ELF-1 (cell line): ENCODE results near the gene PRXL2C.
"Not testable (repeated sequence)": the region's sequence is repeated elsewhere in the genome, so short reads cannot be mapped to it uniquely, and the experiment has no call there.

Experiments
- DNase-seq: peaks from one replicate; pipeline ENCODE4 v3.0.0-alpha.2; 2016; ENCODE audit warnings: low read depth, low spot score

Gene PRXL2C

DNA sequence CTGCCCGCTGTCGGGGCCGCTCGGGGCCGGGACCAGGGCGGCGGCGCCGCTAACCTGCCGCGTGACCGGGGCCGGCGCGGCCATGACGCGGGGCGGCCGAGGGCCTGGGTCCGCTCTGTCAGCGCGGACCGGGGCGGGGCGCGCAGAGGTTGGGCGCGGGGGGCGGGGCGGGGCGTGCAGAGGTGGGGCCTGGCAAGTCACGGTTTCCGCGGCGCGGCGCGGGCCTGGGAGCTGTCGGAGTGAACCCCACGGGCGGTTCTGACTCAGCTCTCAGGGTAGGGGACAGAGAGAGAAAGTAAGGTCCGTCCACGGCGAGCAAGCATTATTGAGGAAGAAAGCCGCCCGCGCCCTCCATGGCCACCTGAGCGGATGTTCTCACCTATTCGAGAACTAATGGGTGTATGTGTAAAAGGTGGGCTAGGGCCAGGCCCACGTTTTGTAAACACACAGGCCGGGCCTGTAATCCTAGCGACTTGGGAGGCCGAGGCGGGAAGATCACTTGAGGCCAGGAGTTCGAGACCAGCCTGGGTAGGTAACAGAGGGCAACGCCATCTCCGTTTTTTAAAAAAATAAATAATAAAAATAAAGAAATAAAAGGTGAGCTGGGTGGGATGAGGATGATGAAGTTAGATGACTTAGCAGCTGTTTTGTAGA, at the start of gene PRXL2C:
PRXL2C (minus strand) TSS at position 120 of the 654 bp plus-strand sequence; CDS start at position 84, 36 bp downstream.
- DNase-seq: peak; percentile 52

DNA sequence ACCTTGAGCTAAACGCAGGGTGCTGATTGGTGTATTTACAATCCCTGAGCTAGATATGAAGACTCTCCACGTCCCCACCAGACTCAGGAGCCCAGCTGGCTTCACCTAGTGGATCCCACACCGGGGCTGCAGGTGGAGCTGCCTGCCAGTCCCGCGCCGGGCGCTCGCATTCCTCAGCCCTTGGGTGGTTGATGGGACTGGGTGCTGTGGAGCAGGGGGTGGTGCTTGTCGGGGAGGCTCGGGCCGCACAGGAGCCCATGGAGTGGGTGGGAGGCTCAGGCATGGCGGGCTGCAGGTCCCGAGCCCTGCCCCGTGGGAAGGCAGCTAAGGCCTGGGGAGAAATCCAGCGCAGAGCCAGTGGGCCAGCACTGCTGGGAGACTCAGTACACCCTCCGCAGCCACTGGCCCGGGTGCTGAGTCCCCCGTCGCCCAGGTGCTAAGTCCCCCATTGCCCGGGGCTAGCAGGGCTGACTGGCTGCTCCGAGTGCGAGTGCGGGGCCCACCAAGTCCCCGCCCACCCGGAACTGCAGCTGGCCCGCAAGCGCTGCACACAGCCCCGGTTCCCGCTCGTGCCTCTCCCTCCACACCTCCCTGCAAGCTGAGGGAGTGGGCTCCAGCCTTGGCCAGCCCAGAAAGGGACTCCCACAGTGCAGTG, 45.7 kb upstream of the PRXL2C start:
- DNase-seq: not testable (repeated sequence)

DNA sequence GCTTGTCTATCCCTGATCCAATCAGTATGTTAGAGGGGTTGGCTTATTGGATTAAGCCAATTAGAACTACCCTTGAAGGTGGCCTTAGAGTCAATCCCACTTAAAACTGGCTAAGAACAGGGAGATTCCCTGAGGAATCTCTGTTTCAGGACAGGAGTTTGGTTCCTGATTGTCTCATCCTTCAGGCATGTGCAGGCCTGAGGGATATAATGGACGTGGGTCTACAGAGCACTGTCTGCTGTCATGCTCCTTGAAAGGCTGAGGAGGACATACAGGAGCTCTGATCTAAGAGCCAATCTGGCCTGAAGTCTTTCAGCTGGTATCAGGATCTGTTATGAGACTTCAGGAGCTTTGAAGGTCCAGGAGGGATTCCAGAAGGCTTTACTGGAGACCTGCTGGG, 36.2 kb upstream of the PRXL2C start:
- DNase-seq: peak; percentile 19

DNA sequence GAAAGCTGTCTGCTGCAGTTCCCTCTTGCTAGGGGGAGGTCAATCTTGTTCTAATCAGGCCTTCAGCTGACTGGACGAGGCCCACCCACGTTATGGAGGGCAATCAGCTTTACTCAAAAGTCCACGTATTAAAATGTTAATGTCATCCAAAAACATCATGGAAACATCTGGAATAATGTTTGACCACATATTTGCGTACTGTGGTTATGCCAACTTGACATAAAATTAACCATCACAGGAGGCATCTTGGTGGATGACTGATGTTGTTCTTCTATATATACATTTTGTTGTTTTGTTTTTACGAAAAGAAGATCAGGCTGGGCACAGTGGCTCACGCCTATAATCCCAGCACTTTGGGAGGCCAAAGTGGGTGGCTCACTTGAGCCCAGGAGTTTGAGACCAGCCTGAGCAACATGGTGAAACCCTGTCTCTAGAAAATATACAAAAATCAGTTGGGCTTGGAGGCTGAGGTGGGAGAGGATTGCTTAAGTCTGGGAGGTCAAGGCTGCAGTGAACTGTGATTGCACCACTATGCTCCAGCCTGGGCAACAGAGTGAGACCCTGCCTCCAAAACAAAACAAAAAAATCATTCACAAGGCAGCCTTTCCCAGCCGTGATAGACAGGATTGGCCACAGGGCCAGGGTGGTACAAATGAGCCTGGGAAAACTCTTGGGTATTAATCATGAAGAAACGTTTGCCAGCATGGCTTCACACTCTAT, 33.8 kb upstream of the PRXL2C start:
- no peak for DNase-seq

DNA sequence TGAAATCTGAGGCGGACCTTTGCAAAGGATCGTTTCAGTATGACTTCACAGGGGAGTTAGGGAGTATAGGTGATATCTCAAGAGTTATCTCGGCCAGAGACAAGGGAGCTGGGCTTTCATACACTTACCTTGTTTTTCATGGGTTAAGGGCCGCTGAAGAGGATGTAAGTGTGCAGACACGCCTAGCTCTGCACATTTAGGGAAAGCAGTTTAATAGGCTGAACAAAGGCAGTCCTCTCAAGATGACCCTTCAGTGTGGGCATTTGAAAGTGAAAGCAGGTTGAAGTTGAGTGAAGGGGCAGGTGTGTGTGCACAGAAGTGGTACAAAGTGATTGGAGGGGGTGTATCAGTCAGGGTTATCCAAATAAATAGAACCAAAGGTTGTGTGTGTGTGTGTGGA, 33.1 kb upstream of the PRXL2C start:
- no peak for DNase-seq

DNA sequence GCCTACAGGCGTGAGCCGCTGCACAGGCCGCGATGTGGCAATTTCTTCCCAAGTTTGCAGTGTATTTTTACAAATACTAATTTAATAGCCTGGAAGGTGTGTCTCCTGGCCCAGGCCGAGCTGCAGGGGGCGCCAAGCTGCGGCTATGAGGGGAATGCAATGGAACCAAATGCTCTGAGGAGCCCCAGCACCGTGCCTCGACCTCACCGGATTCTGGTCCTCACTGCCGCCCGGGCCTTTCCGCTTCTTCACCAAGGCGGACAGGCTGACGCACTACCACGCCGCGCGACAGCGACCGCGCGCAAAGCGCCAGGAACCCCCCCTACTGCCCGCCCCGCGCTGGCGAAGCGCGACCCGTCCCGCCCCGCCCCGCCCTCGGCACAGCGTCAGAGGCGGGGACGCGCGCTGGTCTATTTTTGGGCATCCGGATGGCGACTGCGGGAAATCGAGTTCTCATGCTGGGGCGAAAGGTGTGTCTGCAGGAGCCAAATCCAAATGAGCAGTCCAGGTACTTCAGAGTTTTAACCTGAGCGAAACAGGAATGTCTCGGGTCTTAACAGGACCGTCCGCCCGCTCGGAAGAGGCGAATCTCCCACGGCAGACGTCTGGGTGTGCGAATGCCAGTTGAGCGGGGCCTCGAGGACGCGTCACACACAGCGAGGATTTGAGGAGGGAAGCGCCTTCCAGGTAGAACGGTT, 31.7 kb upstream of the PRXL2C start:
- DNase-seq: peak; percentile 87

GRCh38 chr9:96680812-96681499, 25.8 kb upstream of the PRXL2C start:
- DNase-seq: no peak

GRCh38 chr9:96674906-96675538, 19.9 kb upstream of the PRXL2C start:
- no peak for DNase-seq

- not testable (repeated sequence) for DNase-seq
These were observed 18.7 kb upstream of the PRXL2C start for GRCh38 chr9:96673786-96674185.

DNA sequence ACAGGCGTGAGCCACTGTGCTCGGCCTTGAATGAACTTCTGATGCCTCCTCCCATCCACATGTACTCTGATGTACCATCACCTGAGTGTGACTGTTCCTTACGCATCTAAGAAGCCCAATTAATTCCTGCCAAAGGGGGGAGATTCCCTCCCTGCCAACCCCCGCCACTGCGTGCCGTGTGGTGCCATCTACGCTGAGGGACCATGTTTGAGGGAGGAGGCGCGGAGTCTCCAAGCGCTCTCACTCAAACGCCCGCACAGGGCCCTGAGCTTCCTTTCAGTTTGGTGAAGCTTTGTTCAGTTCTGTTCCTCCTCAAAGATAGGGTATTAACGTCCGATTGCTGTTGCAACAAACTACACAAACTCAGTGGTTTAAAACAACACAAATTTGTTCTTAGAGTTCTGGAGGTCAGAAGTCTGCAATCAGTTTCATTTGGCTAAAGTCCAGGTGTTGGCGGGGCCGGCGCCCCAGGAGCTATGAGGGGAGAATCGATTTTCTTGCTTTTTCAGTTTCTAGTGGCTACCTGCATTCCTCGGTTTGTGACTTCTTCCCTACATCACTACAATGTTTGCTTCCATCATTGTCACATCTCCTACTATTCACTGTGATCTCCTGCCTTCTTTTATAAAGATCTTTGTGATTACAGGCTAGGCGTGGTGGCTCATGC, 13.9 kb upstream of the PRXL2C start:
- no peak for DNase-seq

DNA sequence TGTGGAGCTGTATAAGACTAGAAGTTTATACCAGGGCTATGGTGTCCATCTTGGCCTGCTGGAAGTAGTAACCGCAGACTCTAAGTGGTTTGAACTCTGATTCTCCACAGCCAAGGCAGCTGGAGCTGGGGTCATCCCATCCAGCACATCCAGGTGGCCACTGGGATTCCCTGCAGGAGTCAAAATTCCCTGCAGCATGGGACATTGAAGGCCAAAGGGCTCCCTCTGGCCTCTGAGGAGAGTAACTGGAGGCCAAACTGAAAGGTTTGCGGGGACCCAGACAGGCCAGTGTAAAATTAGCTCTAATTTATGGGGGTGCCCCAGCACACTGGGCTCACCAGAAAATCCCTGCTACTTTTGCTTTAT, 12.2 kb upstream of the PRXL2C start:
- no peak for DNase-seq

GRCh38 chr9:96666653-96667362, 11.7 kb upstream of the PRXL2C start:
- DNase-seq: peak; percentile 60

GRCh38 chr9:96665789-96666188, 10.7 kb upstream of the PRXL2C start:
- no peak for DNase-seq

- DNase-seq: peak; percentile 36
These were observed 8.5 kb upstream of the PRXL2C start for GRCh38 chr9:96663506-96664120.

GRCh38 chr9:96661711-96662110, 6.6 kb upstream of the PRXL2C start:
- DNase-seq: no peak

DNA sequence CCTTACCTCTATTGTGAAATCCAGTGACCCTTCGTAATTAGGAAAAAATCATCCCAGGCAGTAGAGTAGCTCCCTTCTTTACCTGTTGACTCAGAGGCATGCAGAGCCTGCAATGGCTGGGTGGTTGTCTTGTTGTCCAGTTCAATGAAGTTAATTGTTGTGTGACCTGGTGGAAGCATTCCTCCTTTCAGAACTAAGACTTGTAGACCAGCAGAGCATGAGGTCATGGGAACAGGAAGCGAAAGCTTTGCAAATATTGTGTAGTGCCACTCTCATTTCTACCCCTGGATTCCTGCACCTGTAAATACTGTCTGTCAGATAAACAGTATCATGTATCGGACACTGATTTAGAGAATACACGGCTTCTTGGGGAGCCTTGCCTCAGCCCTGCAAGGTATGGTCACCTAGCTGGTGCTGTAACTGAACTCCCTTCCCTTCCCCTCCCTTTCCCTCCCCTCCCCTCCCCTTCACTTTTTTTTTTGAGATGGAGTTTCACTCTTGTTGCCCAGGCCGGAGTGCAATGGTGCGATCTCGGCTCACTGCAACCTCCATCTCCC, 5.7 kb upstream of the PRXL2C start:
- no peak for DNase-seq

DNA sequence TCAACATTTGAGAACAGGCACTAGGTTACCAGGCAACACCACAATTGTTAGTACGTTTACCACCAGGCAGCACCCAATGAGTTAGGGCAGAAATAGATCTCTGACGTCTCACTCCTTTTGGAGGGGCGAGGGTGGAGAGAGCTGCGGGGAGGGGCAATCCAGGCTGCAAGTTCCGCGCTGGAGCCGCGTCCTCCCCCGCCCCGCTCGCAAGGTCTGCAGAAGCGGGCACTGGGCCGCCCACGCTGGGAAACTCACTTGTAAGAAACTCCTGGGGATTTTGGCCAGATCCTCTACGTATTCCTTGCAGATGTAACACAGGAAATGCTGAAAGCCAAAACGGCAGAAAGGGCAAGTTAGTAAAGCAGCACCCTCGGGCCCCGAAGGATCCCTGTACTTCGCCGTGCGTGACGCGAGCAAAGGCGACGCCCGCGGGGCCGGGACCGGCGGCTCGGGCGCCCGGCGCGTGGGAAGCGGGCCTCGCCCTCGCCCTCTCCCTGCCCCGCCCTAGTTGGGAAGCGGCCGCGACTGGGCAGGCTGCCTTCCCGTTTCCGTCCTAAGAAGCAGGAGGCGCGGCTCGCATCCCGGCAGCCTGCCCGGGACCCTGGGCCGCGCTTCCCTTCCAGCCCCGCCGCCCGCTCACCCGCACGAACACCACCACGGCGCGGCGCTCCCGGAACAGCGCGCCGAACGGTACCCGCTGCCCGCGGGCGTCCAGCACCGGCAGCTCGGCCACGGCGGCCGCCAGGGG, 493 bp downstream of the PRXL2C start:
- DNase-seq: peak; percentile 68

DNA sequence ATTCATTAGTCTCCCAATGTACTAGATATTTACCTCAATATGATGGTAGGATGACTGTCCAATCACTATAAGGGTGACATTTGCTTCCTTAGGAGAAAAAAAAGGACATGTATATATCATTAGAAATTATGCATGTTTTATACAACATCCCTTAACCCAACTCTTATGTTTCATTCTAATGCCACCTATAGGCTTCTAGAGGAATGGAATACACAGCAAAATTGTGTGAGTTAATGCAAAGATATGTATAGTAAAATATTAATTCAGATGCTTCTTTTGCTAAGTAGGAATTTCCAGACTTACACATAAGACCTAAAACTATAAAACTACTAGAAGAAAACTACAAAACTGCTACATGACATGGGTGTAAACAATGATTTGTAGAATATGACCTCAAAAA, 3.5 kb downstream of the PRXL2C start:
- DNase-seq: no peak
